Cardiac muscle cell (in vitro differentiated cells and primary cell): ENCODE data around the gene NDP. TPM values are rescaled to one million over a fixed set of nuclear protein-coding genes. Genes with fewer than 3 reads are reported as not detected.

Source experiments
- DNase-seq, 2 donors: peaks; one replicate each; pipeline versions ENCODE4 v3.0.0 to v3.0.0-alpha.2; 2010 to 2017; ENCODE audit warnings: low read depth in 1 of 2, low spot score in 1 of 2
- H3K27ac ChIP-seq: fragments of 200-600 bp; sonication (generic); 2 replicates; pipeline ENCODE4 v1.5.1; 2016
- H3K27me3 ChIP-seq: fragments of 200-600 bp; sonication (generic); 2 replicates; pipeline ENCODE4 v1.6.0; 2016; ENCODE audit warnings: control low read depth
- H3K36me3 ChIP-seq: fragments of 200-600 bp; sonication (generic); 2 replicates; pipeline ENCODE4 v1.5.1; 2016; ENCODE audit warnings: control low read depth
- H3K4me1 ChIP-seq: fragments of 200-600 bp; sonication (generic); 2 replicates; pipeline ENCODE4 v1.8.1; 2017; ENCODE audit warnings: low read depth, mild to moderate bottlenecking, mixed run types
- H3K4me3 ChIP-seq: fragments of 200-600 bp; sonication (generic); 2 replicates; pipeline ENCODE4 v1.5.1; 2016; ENCODE audit warnings: mild to moderate bottlenecking
- H3K9me3 ChIP-seq: fragments of 200-600 bp; sonication (generic); 2 replicates; pipeline ENCODE4 v1.5.1; 2017; ENCODE audit warnings: low read depth, mild to moderate bottlenecking, control low read depth
- CTCF ChIP-seq: IDR thresholded peaks from 2 replicates; pipeline ENCODE4 v1.5.1; 2012; ENCODE audit warnings: low read depth, mild to moderate bottlenecking, low read length
- polyA plus RNA-seq: library from polyadenylated mRNA; unstranded; fragments of >200 nt; fragmentation: Nextera tagmentation; extraction: Ambion mirVana; gene quantifications from 2 replicates; pipeline ENCODE4 v1.2.1, GENCODE V29; 2016
- total RNA-seq: library from RNA; depleted of rRNA; stranded (reverse); fragments of >200 nt; gene quantifications from 2 replicates; pipeline ENCODE4 v1.2.3, GENCODE V29; 2016

The NDP gene
- total and polyA plus RNA-seq, 2 experiments from 2014 or later, result not detected

DNA sequence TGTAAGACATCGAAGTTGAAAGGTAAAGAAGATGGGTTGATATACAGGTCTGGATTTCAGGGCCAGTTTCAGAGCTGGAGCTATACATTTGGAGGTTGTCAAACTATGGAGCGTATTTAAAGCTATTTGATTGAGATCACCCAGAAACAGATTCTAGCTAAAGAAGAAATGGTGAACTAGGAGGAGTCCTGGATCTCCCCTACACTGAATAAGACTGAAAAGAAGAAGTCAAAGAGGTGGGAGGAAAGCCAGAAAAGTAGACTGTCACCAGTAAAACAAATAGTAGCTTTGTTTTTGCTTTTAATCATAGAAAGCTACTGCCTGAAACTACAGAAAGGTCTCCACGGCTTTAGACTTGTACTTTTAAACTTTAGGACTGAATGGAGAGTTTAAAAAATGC lies 5.0 kb upstream of the NDP start:
- no peaks in the 10 kb centered on the region for H3K4me1 ChIP-seq
- no peak overlapping the region for H3K27ac ChIP-seq
- no peaks in the 10 kb centered on the region for H3K9me3 ChIP-seq
- H3K36me3 ChIP-seq, result no peaks in the 10 kb centered on the region
- no peak overlapping the region for H3K4me3 ChIP-seq
- H3K27me3 ChIP-seq, result peaks cover under 1% of the 10 kb centered on the region
- TF ChIP-seq CTCF, result no peak
- DNase-seq, result no peak

DNA sequence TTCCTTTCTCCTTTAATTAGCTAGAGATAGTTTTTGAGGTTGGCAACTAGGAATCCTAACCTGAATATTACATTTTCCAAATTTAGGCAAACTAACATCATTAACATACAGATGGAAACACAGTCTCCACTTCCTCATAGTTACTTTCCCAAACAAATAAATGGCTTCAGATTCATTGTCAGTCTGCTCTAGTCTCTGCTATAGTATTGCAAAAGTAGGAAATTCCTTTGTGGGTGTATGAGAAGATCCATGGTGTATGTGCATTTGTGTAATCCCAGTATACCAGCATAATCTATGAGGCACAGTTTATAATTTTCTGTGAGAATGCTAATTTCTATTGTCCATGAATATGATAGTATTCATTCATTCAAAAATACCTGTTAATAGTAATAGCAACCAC lies 3.0 kb upstream of the NDP start:
- Histone ChIP-seq H3K27me3 (peaks cover 9% of the 10 kb centered on the region), H3K36me3 (no peaks in the 10 kb centered on the region), H3K9me3 (no peaks in the 10 kb centered on the region), H3K4me3 (no peak overlapping the region), H3K4me1 (no peaks in the 10 kb centered on the region), H3K27ac (no peak overlapping the region)
- TF ChIP-seq CTCF, result no peak
- DNase-seq, result no peak

- no peaks in the 10 kb centered on the region for H3K9me3 ChIP-seq
- H3K27ac ChIP-seq, result no peak overlapping the region
- H3K36me3 ChIP-seq, result no peaks in the 10 kb centered on the region
- no peaks in the 10 kb centered on the region for H3K4me1 ChIP-seq
- TF ChIP-seq CTCF, result no peak
- DNase-seq, result no peak
- peaks cover 9% of the 10 kb centered on the region for H3K27me3 ChIP-seq
- no peak overlapping the region for H3K4me3 ChIP-seq
Observed at GRCh38 chrX:43975796-43976195, 2.6 kb upstream of the NDP start.

DNA sequence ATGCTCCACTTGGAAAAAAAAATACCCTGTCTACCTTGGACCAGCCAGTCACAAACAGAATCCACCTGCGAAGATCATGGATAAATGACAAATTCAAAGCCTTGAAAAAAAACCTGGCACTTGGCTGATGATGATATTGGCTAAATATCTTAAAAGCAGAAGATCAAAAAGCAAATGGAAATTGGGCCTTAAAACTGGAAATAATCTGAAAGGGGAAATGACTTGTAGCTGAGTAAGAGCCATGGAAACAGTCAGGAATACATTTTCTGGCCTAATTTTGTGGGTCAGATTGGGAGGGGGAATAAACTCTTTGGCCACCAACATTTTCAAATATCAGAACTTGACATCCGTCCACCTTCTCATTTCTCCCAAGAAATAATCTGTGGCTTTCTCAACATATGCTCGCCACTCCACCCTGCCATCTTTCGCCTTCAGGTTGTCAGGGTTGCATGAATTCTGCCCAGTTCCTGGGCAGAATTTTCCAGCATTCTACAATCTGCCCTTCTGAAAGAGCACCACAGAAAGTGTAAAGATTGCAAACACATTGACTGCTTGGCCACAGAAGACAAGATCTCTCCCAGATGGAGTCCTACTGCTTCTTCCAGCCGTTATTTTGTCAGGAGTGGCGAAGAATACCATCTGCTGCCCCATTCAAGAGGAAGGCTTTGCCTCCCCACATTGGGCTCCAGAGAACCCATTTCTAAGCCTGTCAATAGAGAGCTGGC lies 1.7 kb upstream of the NDP start:
- H3K27ac ChIP-seq, result no peak overlapping the region
- no peaks in the 10 kb centered on the region for H3K9me3 ChIP-seq
- no peaks in the 10 kb centered on the region for H3K4me1 ChIP-seq
- H3K4me3 ChIP-seq, result no peak overlapping the region
- no peak for TF ChIP-seq CTCF
- DNase-seq, result no peak
- no peaks in the 10 kb centered on the region for H3K36me3 ChIP-seq
- H3K27me3 ChIP-seq, result peaks cover 9% of the 10 kb centered on the region

DNA sequence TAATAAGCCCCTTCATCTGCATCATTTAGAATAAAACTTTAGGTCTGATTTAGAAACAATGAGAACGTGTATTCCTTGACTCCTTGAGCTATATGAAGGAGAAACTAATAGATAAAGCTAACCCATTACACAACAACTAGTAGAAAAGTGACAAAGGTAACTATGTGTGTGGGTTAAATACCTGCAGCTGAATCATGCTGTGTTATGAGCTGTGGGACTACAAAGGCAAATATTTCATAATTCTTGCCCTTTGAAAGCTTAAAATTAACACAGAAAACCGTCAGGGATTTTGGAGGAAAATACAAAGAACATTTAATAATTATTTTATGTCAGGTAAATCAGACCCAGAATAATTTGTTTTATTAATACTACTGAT lies 898 bp upstream of the NDP start:
- Histone ChIP-seq H3K4me1 (no peaks in the 10 kb centered on the region), H3K9me3 (no peaks in the 10 kb centered on the region), H3K27ac (no peak overlapping the region), H3K36me3 (no peaks in the 10 kb centered on the region), H3K4me3 (no peak overlapping the region), H3K27me3 (peaks cover 9% of the 10 kb centered on the region)
- no peak for TF ChIP-seq CTCF
- DNase-seq, result no peak
